Measurements from ENCODE around the gene KCNG2.

KCNG2 gene

DNA sequence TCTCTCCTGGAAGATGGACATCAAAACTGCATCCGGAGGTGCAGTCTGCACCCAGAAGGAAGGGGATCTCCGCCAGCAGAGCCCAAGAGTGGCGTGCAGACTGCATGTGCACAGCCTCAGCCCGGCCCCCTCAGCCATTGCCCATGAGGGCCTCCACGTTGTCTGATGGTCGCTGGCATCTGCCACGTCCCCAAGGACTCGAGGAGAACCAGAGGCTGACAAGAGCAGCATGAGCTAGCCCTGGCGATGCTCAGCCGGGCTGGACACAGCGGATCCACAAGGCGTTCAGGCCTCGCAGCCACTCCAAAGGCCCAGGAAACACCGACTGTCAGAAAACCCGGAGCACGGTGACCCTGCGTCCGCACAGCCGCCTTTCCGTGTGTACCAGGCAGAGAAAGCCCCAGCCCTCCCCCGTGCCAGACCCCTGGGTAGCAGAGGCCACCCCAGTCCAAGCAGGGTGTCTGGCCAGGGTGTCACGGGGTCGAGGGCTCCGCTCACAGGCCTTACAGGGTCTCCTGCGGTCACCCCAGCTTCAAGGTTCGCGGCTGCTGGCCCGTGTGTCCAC, 105.4 kb downstream of the KCNG2 start:
- no peak for DNase-seq (ENCODE audit: low read depth in 1 of 2, low spot score in 1 of 2)

DNA sequence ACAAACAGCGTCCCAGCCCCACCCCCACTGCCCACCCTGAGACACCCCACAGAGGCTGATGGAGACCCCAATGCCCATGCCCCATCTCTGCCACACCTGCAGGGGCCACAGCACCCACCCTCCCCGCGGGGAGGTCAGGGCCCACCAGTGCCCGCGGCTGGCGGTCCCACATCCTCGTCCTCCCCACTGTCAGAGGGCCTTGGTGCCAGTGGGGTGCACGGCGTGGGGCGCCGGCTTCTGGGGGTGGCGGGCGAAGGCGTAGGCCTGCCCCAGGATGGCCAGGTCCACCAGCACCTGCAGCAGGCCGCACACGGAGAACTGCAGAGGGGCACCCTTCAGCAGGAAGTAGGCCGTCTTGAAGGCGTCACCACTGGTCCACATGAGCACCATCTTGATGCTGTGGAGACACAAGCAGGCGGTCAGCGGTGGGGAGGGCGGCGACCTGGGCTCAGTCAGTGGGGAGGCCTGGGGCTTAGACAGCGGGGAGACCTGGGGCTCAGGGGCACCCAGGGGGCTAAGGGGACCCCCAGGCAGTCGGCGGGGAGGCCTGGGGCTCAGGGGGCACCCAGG, 106.1 kb downstream of the KCNG2 start:
- no peak for DNase-seq (ENCODE audit: low read depth in 1 of 2, low spot score in 1 of 2)

DNA sequence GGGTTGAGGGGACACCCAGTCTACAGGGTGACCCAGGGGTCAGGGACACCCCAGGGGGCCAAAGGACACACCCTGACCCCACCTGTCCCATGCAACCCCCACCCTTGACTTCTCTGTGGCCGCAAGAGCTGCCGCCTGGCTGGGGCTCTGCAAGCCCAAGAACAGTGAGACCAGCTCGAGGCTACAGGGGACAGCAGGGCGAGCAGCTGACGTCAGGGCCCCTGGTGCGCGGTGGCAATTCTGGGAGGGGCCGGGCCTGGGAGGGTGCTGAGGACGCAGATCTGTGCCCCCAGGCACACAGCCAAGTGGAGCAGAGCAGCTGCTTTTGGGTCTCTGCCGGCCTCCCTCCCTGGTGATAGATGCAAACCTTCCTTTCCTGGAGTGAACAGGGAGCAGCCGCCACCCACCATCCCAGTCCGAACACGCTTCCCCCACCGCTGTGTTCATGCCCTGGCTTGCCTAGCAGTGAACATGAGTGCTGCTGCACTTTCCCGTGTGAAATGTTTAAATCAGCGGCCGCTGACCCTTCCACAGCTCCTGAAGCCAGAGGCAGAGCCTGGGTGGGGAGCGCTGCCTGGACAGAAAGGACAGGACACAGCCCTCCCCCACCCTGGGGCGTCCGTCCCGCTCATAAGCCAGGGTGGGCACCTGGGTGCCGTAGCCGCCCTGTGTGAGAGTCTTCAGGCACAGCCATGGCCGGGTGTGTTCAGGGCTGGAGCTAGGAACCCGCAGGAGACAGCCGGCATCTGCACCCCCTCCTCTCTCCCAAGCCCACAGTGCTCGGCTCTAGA, 106.8 kb downstream of the KCNG2 start:
- no peak for DNase-seq (ENCODE audit: low read depth in 1 of 2, low spot score in 1 of 2)

GRCh38 chr18:79905389-79905911, 107.7 kb downstream of the KCNG2 start:
- no peak for DNase-seq (ENCODE audit: low read depth in 1 of 2, low spot score in 1 of 2)

DNA sequence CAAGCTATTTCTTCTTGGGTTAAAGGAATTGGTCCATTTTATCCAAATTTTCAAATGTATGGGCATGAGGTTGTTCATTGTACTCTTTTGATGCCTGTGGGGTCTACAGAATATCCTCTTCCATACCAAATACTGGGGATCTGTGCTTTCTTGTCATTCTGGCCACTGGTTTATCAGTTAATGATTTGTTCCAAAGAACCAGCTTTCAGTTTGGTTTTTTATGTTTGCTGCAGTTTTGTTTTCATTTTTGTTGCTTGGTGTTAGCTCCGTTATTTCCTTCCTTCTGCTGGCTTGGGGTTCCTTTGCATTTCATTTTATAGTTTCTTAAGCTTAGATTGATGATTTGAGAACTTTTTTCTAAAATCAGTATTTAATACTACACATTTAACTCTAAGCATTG, 108.3 kb downstream of the KCNG2 start:
- DNase-seq (ENCODE audit: low read depth in 1 of 2, low spot score in 1 of 2) = no peak

- DNase-seq (ENCODE audit: low read depth in 1 of 2, low spot score in 1 of 2) = no peak
These were observed 109.0 kb downstream of the KCNG2 start for GRCh38 chr18:79906706-79907105.

GRCh38 chr18:79910563-79911343, 113.0 kb downstream of the KCNG2 start:
- no peak for DNase-seq (ENCODE audit: low read depth in 1 of 2, low spot score in 1 of 2)

DNA sequence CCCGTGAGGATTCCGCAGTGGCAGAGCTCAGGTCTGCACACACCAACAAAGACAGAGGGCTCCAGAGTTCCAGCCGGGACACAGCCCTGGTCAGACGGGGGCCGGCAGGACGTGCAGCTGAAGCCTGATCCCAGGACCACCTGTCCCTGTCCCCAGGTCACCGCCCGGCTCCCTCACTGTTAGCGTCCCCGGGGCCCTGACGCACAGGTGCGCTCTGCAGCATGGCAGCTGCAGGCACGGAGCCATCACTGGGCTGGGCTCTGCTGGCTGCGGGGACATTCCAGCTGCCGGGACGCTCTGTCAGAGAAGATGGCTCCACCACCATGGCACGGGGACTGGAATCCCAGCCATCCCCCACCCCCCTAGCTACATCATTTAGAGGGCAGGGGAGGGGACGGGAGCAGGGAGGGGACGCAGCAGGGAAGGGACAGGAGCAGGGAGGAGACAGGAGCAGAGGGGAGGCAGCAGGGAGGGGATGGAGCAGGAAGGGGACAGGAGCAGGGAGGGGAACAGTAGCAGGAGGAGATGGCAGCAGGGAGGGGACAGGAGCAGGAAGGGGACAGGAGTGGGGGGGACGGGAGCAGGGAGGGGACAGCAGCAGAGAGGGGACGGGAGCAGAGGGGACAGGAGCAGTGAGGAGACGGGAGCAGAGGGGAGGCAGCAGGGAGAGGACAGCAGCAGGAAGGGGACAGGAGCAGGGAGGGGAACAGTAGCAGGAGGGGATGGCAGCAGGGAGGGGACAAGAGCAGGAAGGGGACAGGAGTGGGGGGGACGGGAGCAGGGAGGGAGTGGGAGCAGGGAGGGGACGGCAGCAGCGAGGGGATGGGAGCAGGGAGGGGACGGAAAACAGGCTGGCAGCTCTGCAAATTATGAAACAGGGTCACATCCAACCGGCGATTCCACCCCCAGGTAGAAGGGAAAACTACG, 113.9 kb downstream of the KCNG2 start:
- DNase-seq (ENCODE audit: low read depth in 1 of 2, low spot score in 1 of 2) = no peak

DNA sequence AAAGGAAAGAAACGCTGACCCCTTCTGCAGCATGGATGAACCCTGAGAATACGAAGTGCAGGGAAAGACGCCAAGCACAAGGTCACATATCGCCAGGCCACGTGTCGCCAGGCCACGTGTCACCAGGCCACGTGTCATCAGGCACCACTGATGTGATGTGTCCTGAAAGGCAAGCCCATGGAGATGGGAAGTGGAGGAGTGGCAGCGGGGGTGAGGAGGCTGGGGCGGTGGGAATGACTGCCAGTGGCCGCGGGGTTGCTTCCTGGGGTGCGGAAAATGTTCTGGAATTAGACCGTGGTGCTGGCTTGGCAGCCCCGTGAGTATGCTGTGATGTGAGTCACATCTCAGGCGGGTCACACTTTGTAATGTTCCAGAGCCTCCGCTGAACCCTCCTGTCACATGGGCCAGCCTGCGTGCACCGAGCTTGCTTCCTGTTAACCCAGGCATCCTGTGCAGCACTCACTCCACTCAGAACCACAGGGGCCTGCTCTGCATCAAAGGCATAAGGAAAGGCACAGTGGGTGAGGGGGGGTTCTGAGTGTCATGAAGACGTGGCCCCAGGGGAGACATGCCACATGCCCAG, 114.8 kb downstream of the KCNG2 start:
- no peak for DNase-seq (ENCODE audit: low read depth in 1 of 2, low spot score in 1 of 2)

- no peak for DNase-seq (ENCODE audit: low read depth in 1 of 2, low spot score in 1 of 2)
These were observed 115.5 kb downstream of the KCNG2 start for GRCh38 chr18:79912994-79913831.

- no peak for DNase-seq (ENCODE audit: low read depth in 1 of 2, low spot score in 1 of 2)
These were observed 116.9 kb downstream of the KCNG2 start for GRCh38 chr18:79914614-79915160.

- DNase-seq (ENCODE audit: low read depth in 1 of 2, low spot score in 1 of 2) = no peak
These were observed 117.7 kb downstream of the KCNG2 start for GRCh38 chr18:79915161-79916127.

- DNase-seq (ENCODE audit: low read depth in 1 of 2, low spot score in 1 of 2) = no peak
These were observed 118.4 kb downstream of the KCNG2 start for GRCh38 chr18:79916128-79916494.

DNA sequence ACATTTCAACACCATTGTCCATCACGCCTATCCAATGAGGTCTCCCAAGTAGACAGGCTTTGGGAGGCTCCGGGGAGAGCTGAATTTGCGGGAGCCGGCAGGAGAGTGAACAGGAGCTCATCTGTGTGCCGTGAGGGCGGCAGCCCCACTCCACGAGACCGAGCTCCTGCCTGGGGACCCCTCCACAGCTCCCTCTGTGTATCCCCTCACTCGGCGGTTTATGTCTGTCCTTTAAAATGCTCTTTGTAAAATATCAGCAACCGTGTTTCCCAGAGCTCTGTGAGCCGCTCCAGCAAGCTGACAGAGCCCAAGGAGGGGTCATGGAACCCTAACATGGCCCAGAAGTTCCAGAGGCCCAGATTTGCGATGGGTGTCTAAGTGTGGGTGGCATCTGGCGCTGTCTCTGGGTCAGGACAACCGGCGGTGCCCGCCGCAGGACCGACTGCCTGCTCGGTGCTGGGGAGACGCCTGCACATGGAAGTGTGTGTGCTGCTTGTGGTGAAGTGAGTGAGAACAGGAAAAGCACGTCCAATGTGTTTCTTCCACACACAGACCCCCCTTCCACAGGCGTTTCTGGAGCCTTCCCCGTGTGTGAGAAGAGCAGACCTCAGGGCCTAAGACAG, 118.9 kb downstream of the KCNG2 start:
- no peak for DNase-seq (ENCODE audit: low read depth in 1 of 2, low spot score in 1 of 2)

DNA sequence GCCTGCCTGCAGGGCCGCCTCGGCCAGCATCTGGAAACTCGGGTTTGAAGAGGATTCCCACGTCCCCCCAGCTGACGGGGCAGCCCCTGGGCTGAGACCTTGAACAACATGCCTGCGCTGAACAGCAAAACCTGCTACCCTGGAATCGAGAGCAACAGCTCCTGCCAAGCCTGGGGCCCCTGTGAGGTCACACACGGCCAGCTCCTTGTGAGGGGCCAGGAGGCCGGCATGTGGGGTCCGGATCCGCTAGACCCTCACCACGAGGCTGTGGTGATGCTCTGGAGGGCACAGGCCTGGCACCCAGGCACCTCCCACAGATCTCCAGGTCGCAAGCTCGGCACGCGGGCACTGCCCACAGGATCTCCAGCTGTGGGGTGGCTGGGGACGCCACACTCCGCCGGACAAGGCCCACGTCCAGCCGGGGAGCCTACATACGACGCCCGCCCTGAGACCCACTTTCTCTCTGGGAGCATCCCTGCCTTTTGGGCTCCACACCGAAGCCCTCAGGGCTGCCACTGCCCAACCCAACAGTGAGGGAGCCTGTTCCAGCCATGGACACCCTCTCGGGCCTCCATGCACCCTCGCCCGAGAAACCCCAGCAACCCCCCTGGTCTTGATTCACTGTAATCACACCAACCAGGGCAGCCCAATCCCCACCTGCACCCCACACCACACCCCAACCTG, 119.6 kb downstream of the KCNG2 start:
- DNase-seq (ENCODE audit: low read depth in 1 of 2, low spot score in 1 of 2) = no peak

DNA sequence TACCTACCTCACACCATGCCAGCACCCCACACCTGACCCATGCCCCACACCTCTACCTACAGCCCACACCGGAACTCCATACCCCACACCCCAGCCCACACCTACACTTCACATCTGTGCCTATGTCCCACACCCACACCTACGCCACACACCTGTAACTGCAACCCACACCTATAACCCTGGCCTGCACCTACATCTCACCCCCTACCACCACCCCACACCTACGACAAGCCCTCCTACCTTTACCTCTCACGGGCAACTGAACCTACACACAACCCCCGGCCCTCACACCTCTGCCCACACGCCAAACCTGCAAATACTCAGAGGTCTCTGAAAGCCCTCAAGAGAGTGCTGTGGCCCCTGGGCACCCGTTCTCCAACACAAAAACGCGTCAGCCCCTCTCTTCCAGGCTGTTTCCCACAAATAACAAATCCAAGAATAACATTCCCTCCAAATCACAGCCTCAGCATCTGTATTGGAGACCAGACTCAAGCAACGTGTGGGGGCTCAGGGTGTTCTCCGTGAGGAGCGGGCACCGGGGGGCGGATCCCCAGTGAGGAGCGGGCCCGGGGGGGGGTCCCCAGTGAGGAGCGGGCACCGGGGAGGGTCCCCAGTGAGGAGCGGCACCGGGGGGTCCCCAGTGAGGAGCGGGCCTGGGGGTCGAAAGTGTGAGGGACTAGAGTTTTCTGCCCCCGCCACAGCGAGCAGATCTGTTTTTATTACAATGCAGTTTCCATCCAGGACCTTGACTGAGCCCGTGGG, 120.3 kb downstream of the KCNG2 start:
- DNase-seq (ENCODE audit: low read depth in 1 of 2, low spot score in 1 of 2) = no peak
